Muscle layer of colon (tissue), 2 donors: ENCODE results near the gene XPA.
"Not testable (repeated sequence)": the region's sequence is repeated elsewhere in the genome, so short reads cannot be mapped to it uniquely, and the experiment has no call there.

Experiments
- H3K27ac ChIP-seq: one replicate; pipeline ENCODE4 v1.7.0; 2013; ENCODE audit warnings: low read depth, mild to moderate bottlenecking, low read length, moderate library complexity
- H3K27me3 ChIP-seq, 2 donors: one replicate each; pipeline ENCODE4 v1.7.0; 2013; ENCODE audit warnings: low read length in 2 of 2, mild to moderate bottlenecking in 2 of 2; ENCODE audit not compliant: insufficient read depth in 2 of 2, control insufficient read depth in 1 of 2
- H3K36me3 ChIP-seq: one replicate; pipeline ENCODE4 v1.7.0; 2013; ENCODE audit warnings: mild to moderate bottlenecking, low read length; ENCODE audit not compliant: insufficient read depth
- H3K4me1 ChIP-seq: one replicate; pipeline ENCODE4 v1.7.0; 2013; ENCODE audit warnings: mild to moderate bottlenecking, low read length; ENCODE audit not compliant: insufficient read depth
- H3K4me3 ChIP-seq, 2 donors: one replicate each; pipeline ENCODE4 v1.7.0; 2013; ENCODE audit warnings: low read length in 2 of 2, low read depth in 1 of 2, mild to moderate bottlenecking in 1 of 2, moderate library complexity in 1 of 2
- H3K9ac ChIP-seq: one replicate; pipeline ENCODE4 v1.7.0; 2013; ENCODE audit warnings: low read length
- H3K9me3 ChIP-seq: one replicate; pipeline ENCODE4 v1.7.0; 2013; ENCODE audit warnings: mild to moderate bottlenecking, low read length
- donor health status: abdominal sarcoma.
- donor health status: Adenocarcinoma of cecum.

The XPA gene

DNA sequence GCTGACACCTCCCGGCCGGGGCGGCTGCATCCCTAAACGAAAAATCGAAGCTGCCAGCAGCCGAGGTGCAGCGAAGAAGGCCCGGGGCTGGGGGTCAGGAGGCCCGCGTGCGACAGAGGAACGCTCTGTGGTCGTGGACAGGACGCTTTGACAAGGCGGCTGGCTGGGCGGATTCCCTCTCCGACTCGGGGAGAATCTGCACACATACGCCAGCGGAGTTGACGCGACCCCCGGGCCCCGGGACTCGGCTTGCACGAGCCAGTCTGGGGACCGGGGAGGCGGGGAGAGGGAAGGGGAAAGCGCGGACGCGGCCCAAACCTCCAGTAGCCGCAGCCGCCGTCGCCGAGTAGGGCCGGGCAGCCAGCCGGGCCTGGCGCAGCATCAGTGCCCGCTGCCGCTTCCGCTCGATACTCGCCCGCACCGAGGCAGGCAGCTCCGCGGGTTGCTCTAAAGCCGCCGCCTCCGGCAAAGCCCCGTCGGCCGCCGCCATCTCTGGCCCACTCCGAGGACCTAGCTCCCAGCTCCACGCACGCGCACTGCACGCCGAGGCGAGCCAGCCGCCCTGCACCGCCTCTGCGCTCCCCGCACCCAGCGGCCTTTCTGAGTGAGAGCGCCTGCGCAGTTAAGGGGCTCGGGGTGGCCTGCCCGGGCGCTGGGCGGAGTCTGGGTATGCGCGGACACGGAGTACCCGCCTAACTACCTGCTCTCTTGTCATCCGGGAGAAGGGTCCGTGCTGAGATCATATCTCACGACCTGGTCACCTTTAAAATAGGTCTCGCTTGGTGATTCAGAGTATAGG, at the start of gene XPA:
Gene XPA, minus strand, starts transcription at position 538 of the 799 bp plus-strand sequence. Its CDS starts 48 bp downstream, at position 490.
- H3K27me3 ChIP-seq, result no peaks in the 10 kb centered on the region
- H3K9me3 ChIP-seq, result no peaks in the 10 kb centered on the region
- H3K4me3 ChIP-seq, result peak within 1 kb of the TSS; percentile 69 to 88
- peak within 1 kb of the TSS; percentile 74 for H3K27ac ChIP-seq
- peaks cover 28% of the 10 kb centered on the region for H3K4me1 ChIP-seq
- peak within 1 kb of the TSS; percentile 69 for H3K9ac ChIP-seq
- peaks cover 5% of the 10 kb centered on the region for H3K36me3 ChIP-seq

DNA sequence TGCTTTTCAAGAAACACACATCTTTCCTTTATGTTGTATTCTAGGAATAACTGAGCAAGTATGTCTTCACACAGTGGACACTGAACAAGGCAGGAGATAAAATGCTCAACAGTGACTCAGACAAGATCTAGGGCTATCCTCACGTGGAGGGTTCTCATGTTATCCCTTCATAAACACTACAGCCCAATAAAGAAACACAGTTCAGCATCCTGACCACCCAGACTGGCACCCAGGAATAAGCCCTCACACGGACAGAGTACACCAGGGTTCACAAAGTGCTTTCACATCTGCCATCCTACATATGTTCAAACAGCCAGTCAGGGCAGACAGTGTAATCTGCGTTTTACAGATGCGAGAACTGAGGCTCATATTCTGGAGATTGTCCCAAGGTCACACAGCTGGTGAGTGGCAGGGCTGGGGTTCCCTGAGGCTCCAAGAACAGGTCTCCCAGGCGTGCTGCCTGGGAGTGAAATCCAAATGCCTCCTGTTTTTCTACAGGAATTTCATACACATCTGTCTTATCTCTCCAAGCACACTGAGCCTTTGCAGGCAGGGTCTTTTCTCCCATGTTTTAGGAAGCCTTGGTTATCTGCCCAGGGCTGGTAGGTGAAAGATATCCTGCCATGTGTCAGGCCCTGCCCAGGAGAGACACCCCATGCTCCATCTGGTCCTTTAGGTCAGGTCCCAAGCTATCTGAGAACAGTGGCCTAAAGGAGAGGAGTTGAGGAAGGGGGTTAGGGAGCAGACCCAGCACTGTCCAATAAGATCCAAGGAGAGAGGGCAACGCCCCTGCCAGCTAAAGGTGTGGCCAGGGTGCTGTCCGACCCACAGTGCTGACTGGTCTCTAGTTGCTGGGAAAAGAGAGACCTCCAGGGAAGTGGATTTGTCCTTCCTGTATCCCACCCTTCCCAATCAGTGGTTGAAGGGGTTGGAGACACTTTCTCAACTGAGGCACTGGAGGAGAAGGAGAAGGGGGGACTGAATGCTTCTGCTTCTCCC, 47.9 kb upstream of the XPA start:
- H3K4me3 ChIP-seq, result no peak overlapping the region
- no peaks in the 10 kb centered on the region for H3K9me3 ChIP-seq
- H3K9ac ChIP-seq, result no peak overlapping the region
- H3K36me3 ChIP-seq, result no peaks in the 10 kb centered on the region
- no peak overlapping the region for H3K27ac ChIP-seq
- peaks cover 4 to 5% of the 10 kb centered on the region in 2 donors for H3K27me3 ChIP-seq
- peaks cover 7% of the 10 kb centered on the region for H3K4me1 ChIP-seq

DNA sequence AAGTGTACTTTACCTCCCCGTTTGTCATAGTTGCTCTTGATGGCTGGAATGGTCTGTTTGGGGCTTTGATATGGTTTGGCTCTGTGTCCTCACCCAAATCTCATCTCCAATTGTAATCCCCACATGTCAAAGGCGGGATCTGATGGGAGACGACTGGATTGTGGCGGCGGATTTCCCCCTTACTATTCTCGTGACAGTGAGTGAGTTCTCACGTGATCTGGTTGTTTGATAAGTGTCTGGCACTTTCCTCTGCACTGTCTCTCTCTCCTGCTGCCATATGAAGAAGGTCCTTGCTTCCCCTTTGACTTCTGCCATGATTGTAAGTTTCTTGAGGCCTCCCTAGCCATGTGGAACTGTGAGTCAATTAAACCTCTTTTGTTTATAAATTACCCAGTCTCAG, 46.9 kb upstream of the XPA start:
- H3K27ac ChIP-seq, H3K36me3 ChIP-seq, H3K4me1 ChIP-seq, H3K4me3 ChIP-seq, H3K9ac ChIP-seq, H3K9me3 ChIP-seq: not testable (repeated sequence)
- peaks cover 12 to 14% of the 10 kb centered on the region in 2 donors for H3K27me3 ChIP-seq

DNA sequence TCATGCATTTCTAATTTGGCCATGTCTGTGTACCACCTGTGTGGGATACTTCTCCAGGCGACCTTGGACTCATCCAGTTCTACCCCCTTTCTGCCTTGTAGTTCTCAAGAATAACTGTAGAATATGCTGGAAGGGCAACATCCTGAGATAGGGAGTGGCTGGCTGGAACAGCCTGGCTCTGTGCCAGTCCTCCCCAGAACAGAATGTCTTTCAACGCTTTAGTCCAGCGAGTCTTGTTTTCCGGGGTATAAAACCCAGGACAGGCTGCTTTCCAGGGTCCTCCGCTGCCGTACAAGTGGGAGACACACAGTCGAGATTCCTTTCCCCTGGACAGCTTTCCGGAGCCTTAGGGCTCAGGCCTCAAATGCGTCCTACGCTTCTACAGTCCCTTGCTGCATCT, 45.4 kb upstream of the XPA start:
- peaks cover 15 to 23% of the 10 kb centered on the region in 2 donors for H3K27me3 ChIP-seq
- H3K4me1 ChIP-seq, result peaks cover 7% of the 10 kb centered on the region
- H3K27ac ChIP-seq, result no peak overlapping the region
- no peaks in the 10 kb centered on the region for H3K36me3 ChIP-seq
- no peaks in the 10 kb centered on the region for H3K9me3 ChIP-seq
- no peak overlapping the region for H3K9ac ChIP-seq
- no peak overlapping the region for H3K4me3 ChIP-seq

DNA sequence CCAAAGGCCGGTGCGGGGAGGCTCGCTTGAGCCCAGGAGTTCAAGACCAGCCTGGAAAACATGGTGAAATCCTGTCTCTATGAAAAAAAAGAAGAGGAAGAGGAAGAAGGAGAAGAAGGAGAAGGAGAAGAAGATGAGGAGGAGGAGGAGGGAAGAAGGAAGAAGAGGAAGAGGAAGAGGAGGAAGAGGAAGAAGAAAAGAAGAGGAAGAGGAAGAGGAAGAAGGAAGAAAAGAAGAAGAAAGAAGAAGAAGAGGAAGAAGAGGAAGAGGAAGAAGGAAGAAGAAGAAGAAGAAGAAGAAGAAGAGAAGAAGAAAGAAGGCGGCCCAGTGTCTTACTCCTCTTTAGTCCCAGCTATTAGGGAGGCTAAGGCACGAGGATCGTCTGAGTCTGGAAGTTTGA, 44.8 kb upstream of the XPA start:
- H3K27me3 ChIP-seq, result peaks cover 15 to 26% of the 10 kb centered on the region in 2 donors
- H3K4me3 ChIP-seq, result no peak overlapping the region
- H3K9ac ChIP-seq, result no peak overlapping the region
- no peaks in the 10 kb centered on the region for H3K9me3 ChIP-seq
- peaks cover 7% of the 10 kb centered on the region for H3K4me1 ChIP-seq
- no peaks in the 10 kb centered on the region for H3K36me3 ChIP-seq
- no peak overlapping the region for H3K27ac ChIP-seq

DNA sequence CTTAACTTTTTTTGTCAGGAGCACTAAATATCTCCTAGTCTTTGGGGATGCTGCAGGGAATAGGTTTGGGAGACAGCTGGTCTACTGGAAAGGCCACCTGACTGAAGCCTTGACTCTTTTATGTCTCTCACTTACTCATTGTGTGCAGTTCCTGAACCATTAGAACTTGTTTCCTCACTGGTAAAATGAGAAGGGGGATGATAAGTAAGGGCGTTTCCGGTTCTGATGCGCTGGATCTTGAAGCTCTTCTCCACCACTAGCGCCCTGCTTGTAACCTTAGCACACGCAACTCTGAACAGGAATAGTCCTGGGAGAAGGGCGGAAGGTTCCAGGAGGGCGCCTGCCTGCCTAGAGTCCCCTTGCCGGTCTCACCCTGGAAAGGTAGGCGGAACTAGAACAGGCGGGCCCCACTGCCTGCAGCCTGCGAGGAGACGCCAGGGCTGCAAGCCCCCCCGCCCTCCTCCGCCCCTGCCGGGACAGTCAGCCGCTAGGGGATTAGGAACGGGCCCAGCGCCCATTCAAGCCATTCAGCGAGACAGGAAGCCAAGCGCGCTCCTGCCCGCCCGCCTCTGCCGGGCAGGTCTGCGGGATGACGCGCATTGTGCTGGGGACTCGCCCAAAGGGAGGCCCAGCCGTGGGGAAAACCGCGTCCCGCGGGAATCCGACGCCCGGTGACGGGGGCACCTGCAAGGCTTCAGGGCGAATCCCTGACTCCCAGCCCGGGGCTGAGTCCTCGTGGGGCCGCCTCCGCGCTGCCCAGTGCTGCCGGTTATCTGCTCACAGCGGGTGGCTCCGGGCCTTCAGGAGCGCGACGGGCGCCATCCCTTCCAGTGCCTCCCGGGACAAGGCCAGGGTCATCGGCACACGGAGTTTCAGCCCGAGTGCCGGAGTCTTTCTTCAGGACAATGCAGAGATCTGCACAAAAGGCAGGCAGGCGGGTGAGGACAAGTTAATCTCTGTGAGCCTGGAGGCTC, 44.0 kb upstream of the XPA start:
- Histone ChIP-seq H3K27ac (no peak overlapping the region), H3K9ac (no peak overlapping the region), H3K27me3 (peaks cover 15 to 26% of the 10 kb centered on the region in 2 donors)

DNA sequence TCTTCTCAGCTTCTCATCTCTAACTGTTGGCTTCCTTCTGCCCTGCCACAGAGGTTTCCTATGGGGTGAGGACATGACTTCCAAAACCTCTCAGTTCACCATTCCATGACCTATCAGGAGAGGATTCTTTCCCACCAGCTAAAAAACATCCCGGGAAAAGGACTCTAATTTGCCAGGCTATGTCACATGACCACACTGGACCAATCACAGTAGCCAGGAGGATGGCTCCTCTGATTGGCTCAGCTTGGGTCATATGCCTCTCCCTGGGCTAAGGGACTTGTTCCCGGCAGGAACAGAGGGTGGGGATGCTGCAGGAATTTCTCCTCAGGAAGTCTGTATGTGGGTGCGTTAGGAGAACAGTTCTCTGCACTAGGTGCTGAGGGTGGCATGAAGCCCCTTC, 40.3 kb upstream of the XPA start:
- no peak overlapping the region for H3K4me3 ChIP-seq
- H3K27me3 ChIP-seq, result peaks cover 15 to 26% of the 10 kb centered on the region in 2 donors

More for the DNA sequence above, 44.0 kb upstream of the XPA start:
- H3K9me3 ChIP-seq, result no peaks in the 10 kb centered on the region
- no peaks in the 10 kb centered on the region for H3K36me3 ChIP-seq
- H3K4me1 ChIP-seq, result peaks cover 7% of the 10 kb centered on the region
- H3K4me3 ChIP-seq, result peak overlapping the region; percentile 8 to 37

DNA sequence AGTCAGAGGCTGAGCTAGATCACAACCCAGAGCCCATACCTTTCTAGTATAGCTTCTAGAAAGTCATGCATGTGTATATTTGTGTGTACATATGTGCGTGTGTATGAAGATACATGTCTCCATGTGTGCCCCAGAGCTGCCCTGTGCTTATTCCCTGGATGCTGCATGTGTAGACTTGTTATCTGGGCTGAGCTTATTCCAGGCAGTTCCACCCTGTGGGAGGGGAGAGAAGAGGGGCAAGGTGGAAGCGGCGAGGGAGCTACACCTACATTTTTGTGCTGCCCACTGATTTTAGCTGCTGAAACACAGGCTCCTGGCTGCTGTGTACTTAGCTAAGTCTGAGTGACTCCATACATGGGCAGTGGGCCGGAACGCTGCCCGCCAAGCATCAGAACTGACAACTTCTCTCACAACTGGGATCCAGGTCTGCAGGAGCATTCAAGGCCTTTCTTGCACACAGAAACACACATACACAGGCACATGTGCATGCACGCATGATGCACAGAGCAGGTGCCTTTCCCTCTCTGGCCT, 38.0 kb upstream of the XPA start:
- Histone ChIP-seq H3K27ac (no peak overlapping the region), H3K4me3 (no peak overlapping the region), H3K9me3 (no peaks in the 10 kb centered on the region), H3K27me3 (peaks cover 12 to 22% of the 10 kb centered on the region in 2 donors), H3K9ac (no peak overlapping the region), H3K36me3 (no peaks in the 10 kb centered on the region), H3K4me1 (no peaks in the 10 kb centered on the region)

More for the DNA sequence above, 40.3 kb upstream of the XPA start:
- Histone ChIP-seq H3K27ac (no peak overlapping the region), H3K36me3 (no peaks in the 10 kb centered on the region), H3K4me1 (peaks cover 7% of the 10 kb centered on the region), H3K9me3 (no peaks in the 10 kb centered on the region), H3K9ac (no peak overlapping the region)

DNA sequence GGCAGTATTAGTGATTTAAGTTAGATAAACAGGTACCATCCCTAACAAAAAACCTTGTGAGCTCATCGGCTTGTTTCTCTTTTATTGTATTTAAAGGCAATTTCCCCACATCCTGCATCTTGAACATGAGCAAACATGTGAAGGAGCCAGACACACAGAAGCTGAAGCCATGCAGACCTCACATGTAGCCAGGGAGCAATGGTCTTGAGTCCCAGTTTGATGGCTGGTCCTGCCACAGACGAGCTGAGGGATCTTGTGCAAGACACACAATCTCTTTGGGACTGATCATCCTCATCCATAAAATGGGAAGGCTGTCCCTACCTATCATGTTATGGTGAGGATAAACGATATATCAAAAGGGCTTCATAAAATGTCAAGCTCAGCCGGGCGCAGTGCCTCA, 29.6 kb upstream of the XPA start:
- Histone ChIP-seq H3K27me3 (no peaks in the 10 kb centered on the region), H3K9ac (no peak overlapping the region), H3K4me3 (no peak overlapping the region), H3K27ac (no peak overlapping the region), H3K9me3 (no peaks in the 10 kb centered on the region), H3K36me3 (no peaks in the 10 kb centered on the region), H3K4me1 (no peaks in the 10 kb centered on the region)

DNA sequence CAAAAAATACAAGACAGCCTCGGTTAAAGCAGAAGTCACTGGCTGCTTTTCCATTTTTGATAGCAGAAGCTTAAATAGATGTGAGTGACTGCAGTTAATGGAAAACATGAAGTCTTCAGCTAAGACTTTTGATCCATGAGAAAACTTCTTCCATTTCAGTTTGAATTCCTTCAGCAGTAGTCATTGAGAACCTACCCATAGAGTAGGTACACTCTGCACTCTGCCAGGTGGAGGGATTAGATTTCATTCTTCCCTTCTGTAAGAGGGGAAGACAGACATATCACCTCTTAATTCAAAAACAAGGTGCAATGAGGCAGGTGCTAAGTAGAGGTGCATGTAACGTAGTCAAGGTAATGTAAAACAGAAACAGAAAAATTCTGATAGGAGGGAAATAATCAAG, 26.7 kb upstream of the XPA start:
- H3K27me3 ChIP-seq, result no peaks in the 10 kb centered on the region
- H3K4me3 ChIP-seq, result no peak overlapping the region
- no peaks in the 10 kb centered on the region for H3K36me3 ChIP-seq
- no peak overlapping the region for H3K27ac ChIP-seq
- H3K4me1 ChIP-seq, result no peaks in the 10 kb centered on the region
- H3K9ac ChIP-seq, result no peak overlapping the region
- no peaks in the 10 kb centered on the region for H3K9me3 ChIP-seq
